HCT116 (cell line): ENCODE results near the gene UTF1.

ENCODE experiments used
- CTCF ChIP-seq, 3 experiments: fragments of 200-600 bp in 1 of 3; sonication (generic) in 1 of 3; IDR thresholded peaks in 2 of 3; conservative IDR thresholded peaks in 1 of 3; 2 replicates each; pipeline ENCODE4 v1.5.1; 2012 to 2017; ENCODE audit warnings: low read depth in 2 of 3, low read length in 2 of 3, antibody characterized with exemption in 1 of 3, borderline replicate concordance in 1 of 3, control low read depth in 1 of 3, mild to moderate bottlenecking in 1 of 3, mixed read lengths in 1 of 3, mixed run types in 1 of 3, moderate library complexity in 1 of 3; ENCODE audit not compliant: insufficient read depth in 1 of 3
- EZH2phosphoT487 ChIP-seq: fragments of 200-600 bp; IDR thresholded peaks from 2 replicates; pipeline ENCODE4 v1.6.1; 2018; ENCODE audit warnings: antibody characterized with exemption, borderline replicate concordance
- POLR2A ChIP-seq: IDR thresholded peaks from 2 replicates; pipeline ENCODE4 v1.7.0; 2011; ENCODE audit warnings: borderline replicate concordance; ENCODE audit not compliant: insufficient read depth, insufficient read length; ENCODE audit errors: extremely low read depth
- RAD21 ChIP-seq: IDR thresholded peaks from 2 replicates; pipeline ENCODE4 v1.6.1; 2012; ENCODE audit warnings: low read depth, mild to moderate bottlenecking
- TCF7L2 ChIP-seq: IDR thresholded peaks from 2 replicates; pipeline ENCODE4 v1.7.0; 2011; ENCODE audit warnings: borderline replicate concordance, inconsistent platforms; ENCODE audit not compliant: insufficient read depth, insufficient read length; ENCODE audit errors: extremely low read depth

- TF ChIP-seq POLR2A: no peak
- no peak for TF ChIP-seq CTCF (IDR thresholded peaks at IDR 0.05 in 2 of 3, conservative IDR thresholded peaks at IDR 0.05 in 1 of 3; ENCODE audit: borderline replicate concordance in 1 of 3, insufficient read depth in 1 of 3, low read depth in 2 of 3, low read length in 2 of 3)
- TF ChIP-seq TCF7L2: no peak
- TF ChIP-seq EZH2phosphoT487: no peak
- TF ChIP-seq RAD21: no peak
These were observed 42.4 kb downstream of the UTF1 start for GRCh38 chr10:133272301-133272963.
